Hepatocyte (in vitro differentiated cells): Measurements from ENCODE around the gene CEP112.

ENCODE experiments used
- EZH2 ChIP-seq: fragments of 200-600 bp; sonication (generic); IDR thresholded peaks from 2 replicates; pipeline ENCODE4 v1.6.1; 2016; ENCODE audit warnings: antibody characterized with exemption, mild to moderate bottlenecking, borderline replicate concordance
- EZH2phosphoT487 ChIP-seq: fragments of 200-600 bp; sonication (generic); IDR thresholded peaks from one replicate; pipeline ENCODE4 v1.6.1; 2018; ENCODE audit warnings: antibody characterized with exemption, mild to moderate bottlenecking, low read depth, moderate library complexity; ENCODE audit not compliant: unreplicated experiment, severe bottlenecking
- TF ChIP-seq, protein P1 (sequence below): fragments of 200-600 bp; sonication (generic); IDR thresholded peaks from 2 replicates; pipeline ENCODE4 v1.5.1; 2016; ENCODE audit warnings: antibody characterized with exemption, mild to moderate bottlenecking; ENCODE audit not compliant: poor library complexity

DNA sequence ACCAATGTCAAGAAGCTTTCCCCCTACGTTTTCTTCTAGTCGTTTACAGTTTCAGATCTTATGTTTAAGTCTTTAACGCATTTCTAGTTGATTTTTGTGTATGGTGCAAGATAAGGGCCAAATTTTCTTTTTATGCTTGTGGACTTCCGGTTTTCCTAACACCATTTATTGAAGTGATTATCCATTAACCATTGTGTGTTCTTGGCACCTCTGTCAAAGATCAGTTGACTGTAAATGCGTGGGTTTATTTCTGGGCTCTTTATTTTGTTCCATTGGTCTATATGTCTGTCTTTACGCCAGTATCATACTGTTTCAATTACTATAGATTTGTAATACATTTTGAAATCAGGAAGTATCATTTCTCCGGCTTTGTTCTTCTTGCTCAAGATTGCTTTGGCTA lies 49.5 kb downstream of the CEP112 start:
- TF ChIP-seq EZH2 (no peak), EZH2phosphoT487 (no peak)
- TF ChIP-seq, protein P1, sequence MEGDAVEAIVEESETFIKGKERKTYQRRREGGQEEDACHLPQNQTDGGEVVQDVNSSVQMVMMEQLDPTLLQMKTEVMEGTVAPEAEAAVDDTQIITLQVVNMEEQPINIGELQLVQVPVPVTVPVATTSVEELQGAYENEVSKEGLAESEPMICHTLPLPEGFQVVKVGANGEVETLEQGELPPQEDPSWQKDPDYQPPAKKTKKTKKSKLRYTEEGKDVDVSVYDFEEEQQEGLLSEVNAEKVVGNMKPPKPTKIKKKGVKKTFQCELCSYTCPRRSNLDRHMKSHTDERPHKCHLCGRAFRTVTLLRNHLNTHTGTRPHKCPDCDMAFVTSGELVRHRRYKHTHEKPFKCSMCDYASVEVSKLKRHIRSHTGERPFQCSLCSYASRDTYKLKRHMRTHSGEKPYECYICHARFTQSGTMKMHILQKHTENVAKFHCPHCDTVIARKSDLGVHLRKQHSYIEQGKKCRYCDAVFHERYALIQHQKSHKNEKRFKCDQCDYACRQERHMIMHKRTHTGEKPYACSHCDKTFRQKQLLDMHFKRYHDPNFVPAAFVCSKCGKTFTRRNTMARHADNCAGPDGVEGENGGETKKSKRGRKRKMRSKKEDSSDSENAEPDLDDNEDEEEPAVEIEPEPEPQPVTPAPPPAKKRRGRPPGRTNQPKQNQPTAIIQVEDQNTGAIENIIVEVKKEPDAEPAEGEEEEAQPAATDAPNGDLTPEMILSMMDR: no peak
